Superior temporal gyrus (tissue), 1 donor: ENCODE data around the gene USP30.

Source experiments
- DNase-seq: peaks from one replicate; pipeline ENCODE4 v3.0.0-alpha.2; 2016; ENCODE audit errors: extremely low spot score

USP30 gene

DNA sequence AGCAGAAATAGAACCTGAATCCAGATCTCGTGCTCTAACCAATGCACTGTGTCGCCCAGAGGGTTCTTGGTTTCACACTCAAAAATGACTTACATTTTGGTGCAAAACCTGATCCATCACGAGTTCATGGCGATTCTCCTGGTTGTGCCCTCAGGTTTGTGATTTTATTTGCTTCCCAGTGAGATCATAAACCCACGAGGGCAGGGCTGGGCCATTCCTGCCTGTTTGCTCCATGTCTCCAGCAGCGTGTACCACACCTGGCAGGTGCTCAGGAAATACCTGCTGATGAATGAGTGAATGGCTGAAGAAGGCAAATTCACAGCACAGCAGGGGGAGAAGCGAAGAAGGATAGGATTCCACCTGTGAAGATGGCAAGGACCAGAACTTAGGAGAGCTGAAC, 73.4 kb downstream of the USP30 start:
- DNase-seq: no peak

DNA sequence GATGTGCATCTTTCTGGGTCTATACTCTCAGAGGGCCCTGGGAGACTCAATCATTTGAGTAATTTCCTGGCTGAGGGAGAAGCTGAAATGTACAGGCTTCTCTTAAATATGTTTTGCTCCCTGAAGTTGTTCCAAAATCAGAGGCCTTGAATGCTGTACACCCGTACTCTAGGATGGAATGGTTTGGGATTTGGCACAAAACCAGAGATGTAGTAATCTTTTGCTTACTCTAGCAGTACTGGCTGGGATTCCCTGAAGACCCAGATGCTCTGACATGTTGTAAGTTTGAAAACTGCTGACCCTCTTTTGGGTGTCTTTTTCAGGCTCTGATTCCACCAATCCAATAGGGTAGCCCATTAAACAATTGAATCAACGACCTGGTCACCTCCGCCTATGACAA, 74.4 kb downstream of the USP30 start:
- DNase-seq: no peak

DNA sequence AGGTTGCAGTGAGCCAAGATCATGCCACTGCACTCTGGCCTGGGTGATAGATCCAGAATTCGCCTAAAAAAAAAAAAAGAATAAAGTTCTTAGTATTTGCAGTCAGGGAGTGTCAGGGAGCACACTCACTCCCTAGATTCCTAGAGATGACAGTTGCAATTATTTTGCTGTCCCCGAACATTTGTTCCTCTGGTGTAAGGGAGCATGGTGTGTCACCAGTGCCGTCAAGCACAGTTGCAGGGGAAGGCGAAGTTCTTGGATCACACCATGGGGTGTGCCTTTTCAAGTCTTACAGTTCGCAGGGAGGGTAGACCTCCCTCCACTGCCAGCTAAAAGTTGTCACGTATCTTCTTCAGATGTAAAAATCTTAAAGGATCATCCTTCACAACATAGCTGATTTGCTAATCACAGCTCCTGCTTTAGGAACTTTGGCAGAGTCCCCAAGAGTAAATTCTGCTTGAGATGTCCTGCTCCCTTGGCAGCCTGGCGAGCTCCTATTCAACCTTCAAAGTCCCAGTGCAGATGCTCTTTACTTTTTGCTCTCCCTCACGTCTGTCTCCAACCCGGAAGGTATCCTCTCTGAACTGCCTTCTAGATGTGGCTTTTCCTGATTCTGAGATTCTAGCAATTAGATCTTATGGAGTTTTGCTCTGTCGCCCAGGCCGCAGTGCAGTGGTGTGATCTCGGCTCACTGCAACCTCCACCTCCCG, 75.3 kb downstream of the USP30 start:
- DNase-seq: no peak

DNA sequence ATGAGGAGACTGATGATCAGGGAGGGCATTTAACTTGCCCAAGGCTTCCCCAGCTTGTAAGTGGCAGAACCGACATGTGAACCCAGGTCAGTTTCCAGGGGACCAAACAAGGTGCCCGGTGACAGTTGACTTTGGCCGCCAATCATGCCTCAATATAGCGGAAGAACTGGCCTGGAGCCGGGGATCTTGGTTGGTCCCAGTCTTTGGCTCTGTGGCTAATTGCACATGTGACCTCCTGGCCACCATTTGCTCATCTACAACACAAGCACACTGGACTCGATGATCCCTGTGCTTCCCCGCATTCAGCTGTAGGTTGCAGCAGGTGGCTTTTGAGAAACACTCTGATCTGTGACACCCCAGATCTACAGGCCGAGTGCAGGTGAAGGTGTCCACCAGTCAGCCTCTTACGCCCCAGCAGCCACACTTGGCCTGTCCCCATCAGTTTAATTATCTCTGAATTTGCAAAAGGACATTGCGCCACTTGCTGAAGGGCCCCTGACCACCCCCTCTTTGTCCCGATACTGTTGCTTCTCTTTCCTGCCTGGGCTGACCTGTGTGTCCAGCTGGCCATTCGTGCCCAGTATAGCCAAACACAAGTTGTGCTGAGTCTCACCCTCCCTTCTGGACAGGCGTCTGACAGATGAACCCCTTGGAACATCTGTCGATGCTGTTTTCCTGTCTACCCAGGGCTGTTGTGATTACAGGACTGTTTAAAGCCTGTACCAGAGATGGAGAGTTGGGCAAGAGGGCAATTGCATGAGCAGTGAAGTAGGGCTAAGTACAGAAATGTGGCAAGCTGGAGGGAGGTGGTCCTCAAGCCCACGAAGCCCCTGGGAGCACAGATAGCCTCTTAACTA, 78.1 kb downstream of the USP30 start:
- DNase-seq: no peak

DNA sequence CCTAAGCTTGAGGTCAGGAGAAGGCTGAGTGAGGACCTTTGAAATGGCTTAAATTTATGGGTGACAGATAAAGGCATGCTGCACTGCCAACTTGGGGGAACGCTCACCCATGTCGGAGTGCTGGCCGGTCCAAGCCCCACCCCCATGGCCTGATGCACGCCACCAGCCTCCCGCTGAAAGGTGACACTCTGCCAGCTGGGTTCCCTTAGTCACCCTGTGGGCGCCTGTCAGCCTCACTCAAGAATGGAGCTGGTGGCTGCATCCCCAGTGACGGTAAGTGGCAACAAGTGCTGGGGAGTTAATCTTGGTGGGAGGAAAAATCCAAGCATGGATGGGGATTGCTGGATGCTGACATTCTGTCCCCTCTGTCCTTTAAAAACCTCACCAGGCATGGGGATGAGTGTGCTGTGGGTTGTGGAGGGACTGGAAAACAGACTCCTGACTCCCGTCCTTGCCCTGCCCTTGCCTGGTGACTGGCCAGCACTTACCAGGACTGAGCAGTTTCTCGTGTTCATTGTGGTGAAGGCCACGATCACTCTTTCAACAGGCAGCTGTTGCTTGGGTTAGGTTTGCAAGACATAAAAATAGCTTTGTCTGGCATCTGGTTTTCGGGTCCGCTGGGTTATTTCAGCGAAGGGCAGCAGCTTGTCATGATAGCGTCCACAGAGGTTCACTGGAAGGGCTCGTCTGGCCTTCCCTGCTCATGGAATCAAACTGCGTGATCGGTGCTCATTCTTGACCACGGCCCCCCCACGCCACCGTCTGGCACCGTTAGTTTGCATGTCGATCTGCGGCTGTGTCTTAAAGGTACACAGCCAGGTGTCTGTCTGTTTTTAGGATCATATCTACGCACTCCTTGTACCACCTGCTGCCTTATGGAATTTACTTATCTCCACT, 79.0 kb downstream of the USP30 start:
- DNase-seq: no peak

DNA sequence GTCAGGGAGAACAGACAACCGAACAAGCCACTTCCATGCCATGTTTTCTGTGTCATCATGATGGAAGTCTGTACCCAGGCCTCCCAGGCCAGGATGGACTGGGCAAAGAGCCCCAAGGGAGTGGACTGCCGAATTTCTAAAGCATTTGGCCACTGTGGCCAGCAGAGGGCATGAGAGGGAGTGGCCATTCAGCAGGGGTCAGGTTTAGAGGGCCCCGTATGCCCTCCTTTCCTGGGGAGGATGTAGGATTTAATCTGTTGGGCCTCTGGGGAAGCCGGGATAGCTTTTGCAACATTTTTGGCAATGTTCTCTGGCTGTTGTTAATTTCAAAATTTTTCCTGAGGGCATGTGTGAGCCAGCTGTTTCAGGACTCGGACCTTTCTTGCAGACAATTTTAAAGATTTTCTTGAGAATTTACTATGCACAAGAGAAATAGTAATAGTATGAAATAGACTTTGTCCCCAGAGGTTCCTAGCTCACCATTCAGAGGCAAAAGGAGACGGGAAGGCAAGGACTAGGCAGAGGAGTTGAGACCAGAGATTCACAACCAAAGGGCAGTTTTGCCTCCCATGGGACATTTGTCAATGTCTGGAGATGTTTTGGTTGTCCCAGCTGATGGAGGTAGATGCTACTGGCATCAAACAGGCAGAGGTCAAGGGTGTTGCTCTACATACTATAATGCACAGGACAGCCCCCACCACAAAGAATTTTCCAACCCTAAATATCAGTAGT, 82.0 kb downstream of the USP30 start:
- no peak for DNase-seq

DNA sequence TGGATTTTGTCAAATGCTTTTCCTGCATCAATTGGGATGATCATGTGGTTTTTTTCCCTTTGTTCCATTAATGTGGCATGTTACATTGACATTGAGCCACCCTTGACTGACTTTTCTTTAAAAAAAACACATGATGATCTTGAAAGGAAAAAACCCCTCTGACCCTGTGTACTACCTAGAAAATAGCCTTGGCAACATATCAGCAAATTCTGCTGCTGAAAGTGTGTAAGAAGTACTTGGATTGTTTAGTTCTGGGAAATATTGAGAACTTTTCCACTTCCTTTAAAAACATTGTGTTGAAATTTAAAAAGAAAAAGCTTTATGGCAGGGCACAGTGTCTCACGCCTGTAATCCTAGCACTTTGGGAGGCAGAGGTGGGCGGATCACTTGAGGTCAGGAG, 84.7 kb downstream of the USP30 start:
- no peak for DNase-seq
